TTC549 (cell line): ENCODE data around the gene MARCKS.

Experiments
- FAIRE-seq: peaks from 2 replicates; lab custom pipeline; 2012; peaks lifted over from hg19 to GRCh38; lab: Jason Lieb, UNC

Gene MARCKS

GRCh38 chr6:113856625-113857555 lies at the start of gene MARCKS:
TSS of gene MARCKS (plus strand) at chr6:113857345. CDS start at chr6:113857746, 401 bp downstream.
- no peak for FAIRE-seq

GRCh38 chr6:113809826-113810225 lies 47.3 kb upstream of the MARCKS start:
- no peak for FAIRE-seq

- no peak for FAIRE-seq
These were observed 44.0 kb upstream of the MARCKS start for GRCh38 chr6:113813142-113813541.

- FAIRE-seq, result no peak
These were observed 38.6 kb upstream of the MARCKS start for GRCh38 chr6:113818578-113818977.

- FAIRE-seq, result no peak
These were observed 37.8 kb upstream of the MARCKS start for GRCh38 chr6:113819169-113819830.

GRCh38 chr6:113820761-113821160 lies 36.4 kb upstream of the MARCKS start:
- no peak for FAIRE-seq

- no peak for FAIRE-seq
These were observed 35.7 kb upstream of the MARCKS start for GRCh38 chr6:113821445-113821844.

GRCh38 chr6:113823916-113824315 lies 33.2 kb upstream of the MARCKS start:
- no peak for FAIRE-seq

GRCh38 chr6:113824411-113824810 lies 32.7 kb upstream of the MARCKS start:
- FAIRE-seq, result no peak

GRCh38 chr6:113824866-113825265 lies 32.3 kb upstream of the MARCKS start:
- FAIRE-seq, result no peak

GRCh38 chr6:113825781-113826180 lies 31.4 kb upstream of the MARCKS start:
- FAIRE-seq, result no peak

GRCh38 chr6:113828984-113829695 lies 28.0 kb upstream of the MARCKS start:
- FAIRE-seq, result no peak

- FAIRE-seq, result no peak
These were observed 27.5 kb upstream of the MARCKS start for GRCh38 chr6:113829696-113830045.

GRCh38 chr6:113830140-113830539 lies 27.0 kb upstream of the MARCKS start:
- FAIRE-seq, result no peak

GRCh38 chr6:113833537-113833936 lies 23.6 kb upstream of the MARCKS start:
- FAIRE-seq, result no peak

- FAIRE-seq, result no peak
These were observed 20.0 kb upstream of the MARCKS start for GRCh38 chr6:113837170-113837569.

GRCh38 chr6:113842165-113842564 lies 15.0 kb upstream of the MARCKS start:
- no peak for FAIRE-seq

- no peak for FAIRE-seq
These were observed 13.6 kb upstream of the MARCKS start for GRCh38 chr6:113843500-113844073.

- no peak for FAIRE-seq
These were observed 10.6 kb upstream of the MARCKS start for GRCh38 chr6:113846577-113846976.

GRCh38 chr6:113847447-113847846 lies 9.7 kb upstream of the MARCKS start:
- FAIRE-seq, result no peak

GRCh38 chr6:113848280-113848679 lies 8.9 kb upstream of the MARCKS start:
- no peak for FAIRE-seq

GRCh38 chr6:113848811-113849210 lies 8.3 kb upstream of the MARCKS start:
- FAIRE-seq, result no peak

GRCh38 chr6:113853252-113853651 lies 3.9 kb upstream of the MARCKS start:
- no peak for FAIRE-seq
